ENCODE results near the gene TOE1. TPM values are rescaled to one million over a fixed set of nuclear protein-coding genes. Genes with fewer than 3 reads are reported as not detected.

Gene TOE1
- total RNA-seq, 2 donors from 2014 or later, result 9.6 to 16.7 TPM

- TF ChIP-seq CTCF (conservative IDR thresholded peaks at IDR 0.05), result no peak
Observed at GRCh38 chr1:45337630-45338325, 2.2 kb upstream of the TOE1 start.

GRCh38 chr1:45340816-45341466 is 971 bp downstream of the TOE1 start:
- Histone ChIP-seq H3K9me3 (ENCODE audit: control insufficient read depth, low read length) (peaks cover 10% of the 10 kb centered on the region), H3K27ac (ENCODE audit: low read depth, low read length) (no peak overlapping the region), H3K36me3 (ENCODE audit: control insufficient read depth, insufficient read depth, low read length) (peaks cover 47% of the 10 kb centered on the region), H3K4me1 (ENCODE audit: control insufficient read depth, insufficient read depth, low read length) (peaks cover 6% of the 10 kb centered on the region), H3K9ac (ENCODE audit: extremely low read depth, low read length, poor library complexity, severe bottlenecking) (peak overlapping the region; percentile 75), H3K4me3 (ENCODE audit: low read length) (peak overlapping the region; percentile 92), H3K27me3 (ENCODE audit: control insufficient read depth, insufficient read depth, low read length, poor library complexity, severe bottlenecking) (no peaks in the 10 kb centered on the region)
- no peak for DNase-seq
- Mint-ChIP-seq H3K27ac (peak overlapping the region; percentile 99), H3K9me3 (peaks cover 2% of the 10 kb centered on the region), H3K27me3 (ENCODE audit: insufficient read depth) (no peaks in the 10 kb centered on the region), H3K4me1 (peaks cover 19% of the 10 kb centered on the region), H3K4me3 (peak overlapping the region; percentile 96), H3K36me3 (ENCODE audit: low read depth) (peaks cover 41% of the 10 kb centered on the region)
- WGBS, 2 experiments (ENCODE audit: insufficient coverage in 1 of 2, insufficient read length in 1 of 2), result 54% methylated on average over 6 of the region's 6 CpGs; no CpG with 5 or more reads in 1 of the 2 experiments
- no peak for TF ChIP-seq CTCF (conservative IDR thresholded peaks at IDR 0.05)

More at GRCh38 chr1:45337630-45338325, 2.2 kb upstream of the TOE1 start:
- Histone ChIP-seq H3K4me1 (ENCODE audit: control insufficient read depth, insufficient read depth, low read length) (peaks cover 6% of the 10 kb centered on the region), H3K36me3 (ENCODE audit: control insufficient read depth, insufficient read depth, low read length) (peaks cover 38% of the 10 kb centered on the region), H3K27me3 (ENCODE audit: control insufficient read depth, insufficient read depth, low read length, poor library complexity, severe bottlenecking) (no peaks in the 10 kb centered on the region), H3K9ac (ENCODE audit: extremely low read depth, low read length, poor library complexity, severe bottlenecking) (no peak overlapping the region), H3K4me3 (ENCODE audit: low read length) (no peak overlapping the region), H3K9me3 (ENCODE audit: control insufficient read depth, low read length) (peaks cover 10% of the 10 kb centered on the region), H3K27ac (ENCODE audit: low read depth, low read length) (no peak overlapping the region)
- no peaks in the 10 kb centered on the region for H3K27me3 Mint-ChIP-seq (ENCODE audit: insufficient read depth)
- DNase-seq, result no peak
- peaks cover 35% of the 10 kb centered on the region for H3K4me1 Mint-ChIP-seq
- 94 to 100% methylated on average over 3 of the region's 3 CpGs for WGBS, 2 experiments (ENCODE audit: insufficient coverage in 1 of 2, insufficient read length in 1 of 2)
- peak overlapping the region; percentile 16 for H3K27ac Mint-ChIP-seq
- peaks cover 2% of the 10 kb centered on the region for H3K9me3 Mint-ChIP-seq
- H3K36me3 Mint-ChIP-seq (ENCODE audit: low read depth), result peaks cover 38% of the 10 kb centered on the region
- no peak overlapping the region for H3K4me3 Mint-ChIP-seq

GRCh38 chr1:45344499-45344898 is 4.5 kb downstream of the TOE1 start:
- Histone ChIP-seq H3K4me1 (ENCODE audit: control insufficient read depth, insufficient read depth, low read length) (peaks cover 2% of the 10 kb centered on the region), H3K4me3 (ENCODE audit: low read length) (no peak overlapping the region), H3K36me3 (ENCODE audit: control insufficient read depth, insufficient read depth, low read length) (peaks cover 38% of the 10 kb centered on the region), H3K9ac (ENCODE audit: extremely low read depth, low read length, poor library complexity, severe bottlenecking) (no peak overlapping the region), H3K9me3 (ENCODE audit: control insufficient read depth, low read length) (no peaks in the 10 kb centered on the region), H3K27me3 (ENCODE audit: control insufficient read depth, insufficient read depth, low read length, poor library complexity, severe bottlenecking) (no peaks in the 10 kb centered on the region), H3K27ac (ENCODE audit: low read depth, low read length) (no peak overlapping the region)
- TF ChIP-seq CTCF (conservative IDR thresholded peaks at IDR 0.05), result no peak
- Mint-ChIP-seq H3K4me3 (no peak overlapping the region), H3K36me3 (ENCODE audit: low read depth) (peaks cover 32% of the 10 kb centered on the region), H3K9me3 (no peaks in the 10 kb centered on the region), H3K4me1 (peaks cover 8% of the 10 kb centered on the region), H3K27ac (no peak overlapping the region), H3K27me3 (ENCODE audit: insufficient read depth) (no peaks in the 10 kb centered on the region)
- DNase-seq, result no peak
- WGBS, 2 experiments (ENCODE audit: insufficient coverage in 1 of 2, insufficient read length in 1 of 2), result 97 to 100% methylated on average over 1 to 2 of the region's 2 CpGs

Data from endodermal cell (in vitro differentiated cells).